ENCODE measurements around the gene SNRPB2.

Gene SNRPB2

DNA sequence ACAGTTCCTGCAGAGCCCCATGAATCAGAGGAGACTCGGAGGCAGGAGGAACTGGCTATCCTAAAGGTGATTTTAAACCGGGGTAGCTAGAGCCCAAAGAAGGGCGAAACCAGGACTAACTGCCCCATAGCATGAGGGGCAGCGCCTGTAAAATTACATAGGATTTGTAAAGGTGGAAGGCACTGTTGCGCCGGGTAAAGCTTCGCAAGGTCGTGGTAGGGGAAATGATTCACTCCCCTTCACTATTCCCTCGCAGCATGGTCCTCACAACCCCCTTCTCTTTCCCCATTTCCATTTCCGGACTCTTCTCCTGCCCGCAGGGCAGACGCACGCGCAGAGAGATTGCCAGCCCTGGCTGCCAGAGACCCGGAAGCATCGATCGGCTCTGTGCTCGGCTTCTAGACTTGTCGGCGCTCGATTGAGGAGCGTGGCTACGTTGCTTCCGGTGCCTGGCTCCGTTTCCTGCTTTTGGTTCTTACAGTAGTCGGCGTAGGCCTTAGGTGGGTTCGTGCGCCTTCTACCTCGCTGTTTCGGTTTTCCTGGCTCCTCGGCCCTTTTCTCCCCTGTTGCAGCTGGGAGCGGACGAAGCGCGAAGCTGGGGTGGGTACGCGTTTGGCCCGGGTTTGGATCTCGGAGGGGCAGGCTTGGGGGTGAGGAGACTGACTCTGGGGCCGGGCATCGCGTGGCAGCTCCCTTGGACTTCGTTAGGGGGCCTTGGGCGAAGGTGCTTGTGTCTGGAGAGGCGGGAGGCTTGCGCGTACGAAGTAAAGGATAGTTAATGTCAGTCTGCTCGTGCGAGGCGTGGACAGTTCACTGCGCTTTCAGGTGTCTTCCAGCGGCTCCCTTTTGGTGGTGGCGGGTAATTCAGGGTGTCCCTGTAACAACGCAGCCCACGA lies at the start of gene SNRPB2:
SNRPB2 (plus strand) TSS at position 462 of the 896 bp plus-strand sequence. CDS start 1,677 bp downstream, outside the sequence.
- peak; percentile 97 for DNase-seq

DNA sequence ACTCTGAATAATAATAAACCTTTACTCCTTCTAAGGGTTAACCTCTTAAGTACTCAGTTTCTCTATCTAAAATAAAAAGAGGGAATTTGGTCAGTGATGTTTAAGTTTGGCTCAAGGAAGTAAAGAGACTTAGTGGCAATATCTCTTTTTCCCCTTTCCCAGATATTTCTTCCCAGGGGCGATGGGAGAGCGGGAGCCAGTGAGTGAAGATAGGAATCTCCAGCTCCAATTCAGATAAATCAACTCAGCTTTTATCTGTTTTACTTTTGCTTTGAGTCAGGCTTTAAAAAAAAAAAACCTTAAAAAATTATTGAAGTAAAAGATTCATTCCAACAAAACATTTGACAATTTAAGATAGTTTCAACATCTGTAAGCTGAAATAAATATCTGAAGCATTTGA lies 45.4 kb upstream of the SNRPB2 start:
- DNase-seq, result no peak

- no peak for DNase-seq
Observed at GRCh38 chr20:16689906-16690305, 39.9 kb upstream of the SNRPB2 start.

GRCh38 chr20:16691381-16691780 lies 38.4 kb upstream of the SNRPB2 start:
- DNase-seq, result no peak

DNA sequence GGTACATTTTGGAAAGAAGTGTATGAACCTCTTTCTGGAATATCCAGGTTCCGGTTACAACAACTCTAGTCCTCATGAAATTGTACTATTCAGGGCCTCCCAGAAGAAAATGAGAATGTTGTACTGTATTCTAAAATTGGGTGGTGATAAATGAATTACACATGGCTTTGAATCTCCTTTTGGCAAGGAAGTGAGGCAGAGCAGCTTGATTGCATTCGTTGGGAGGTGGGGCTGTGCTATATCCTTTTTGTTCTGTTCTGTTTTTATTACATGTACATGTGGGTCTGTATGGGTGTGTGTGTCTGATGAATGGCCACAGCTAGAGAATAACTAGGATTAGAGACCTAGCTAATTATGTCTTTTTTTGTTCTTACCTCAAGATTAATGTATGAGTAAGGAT lies 37.8 kb upstream of the SNRPB2 start:
- no peak for DNase-seq

GRCh38 chr20:16692442-16692841 lies 37.4 kb upstream of the SNRPB2 start:
- DNase-seq, result no peak

DNA sequence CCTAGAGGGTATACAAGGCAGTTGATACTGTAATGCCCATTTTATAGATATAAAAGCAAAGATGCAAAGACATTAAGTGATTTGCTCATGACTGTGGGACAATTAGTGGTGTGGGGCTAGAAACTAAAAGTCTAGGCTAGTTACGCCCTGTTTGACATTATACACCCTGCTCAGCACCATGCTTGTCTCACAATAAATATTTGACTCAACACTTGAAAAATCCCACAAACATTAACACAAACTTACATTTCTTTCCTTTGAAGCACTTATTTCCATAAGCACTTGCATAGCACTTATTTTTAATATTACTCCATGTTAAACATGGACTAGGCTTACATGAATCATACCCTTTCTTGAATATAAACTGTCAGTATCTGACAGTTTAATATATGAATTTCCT lies 36.5 kb upstream of the SNRPB2 start:
- DNase-seq, result no peak

GRCh38 chr20:16694161-16694560 lies 35.7 kb upstream of the SNRPB2 start:
- DNase-seq, result no peak

DNA sequence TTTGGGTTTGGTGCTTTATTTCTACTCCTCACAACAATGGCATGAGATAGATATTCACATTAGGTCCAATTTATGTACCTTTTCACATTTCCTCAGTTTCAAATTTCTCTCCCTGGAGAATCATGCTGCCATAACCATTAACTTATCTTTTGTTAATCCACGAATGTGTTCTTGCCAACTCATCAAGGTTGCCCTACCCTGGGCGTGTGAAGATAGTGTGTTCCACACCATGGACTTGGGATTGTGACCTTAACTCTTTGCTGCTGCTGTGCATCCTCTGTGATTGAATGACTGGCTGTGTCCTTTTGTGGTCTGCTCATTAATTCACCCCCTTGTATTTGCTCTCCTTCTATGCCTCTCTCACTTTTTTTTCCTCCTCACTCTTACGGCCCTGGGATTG lies 34.2 kb upstream of the SNRPB2 start:
- DNase-seq, result no peak

DNA sequence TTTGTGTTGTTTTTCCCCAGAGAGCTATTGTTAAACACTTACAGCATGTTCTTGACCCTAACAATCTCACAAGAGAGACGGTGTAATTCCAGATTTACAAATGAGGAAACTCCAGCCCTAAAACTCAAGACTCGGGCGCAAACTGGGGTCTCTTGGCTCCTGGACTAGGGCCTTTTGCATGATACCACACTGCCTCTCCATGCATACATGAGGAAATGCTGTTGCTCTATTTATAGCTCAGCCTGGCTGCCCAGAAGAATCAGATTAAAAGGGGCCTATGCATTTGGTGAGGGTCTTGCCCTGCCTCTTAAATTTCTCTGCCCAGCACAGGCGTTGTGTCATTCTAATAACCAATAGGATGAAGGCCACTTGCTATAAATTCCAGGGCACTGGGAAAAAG lies 30.5 kb upstream of the SNRPB2 start:
- DNase-seq, result no peak

GRCh38 chr20:16701296-16701695 lies 28.5 kb upstream of the SNRPB2 start:
- no peak for DNase-seq

- DNase-seq, result no peak
Observed at GRCh38 chr20:16703570-16703969, 26.3 kb upstream of the SNRPB2 start.

- DNase-seq, result no peak
Observed at GRCh38 chr20:16707674-16708073, 22.2 kb upstream of the SNRPB2 start.

GRCh38 chr20:16708602-16709001 lies 21.2 kb upstream of the SNRPB2 start:
- no peak for DNase-seq

GRCh38 chr20:16709017-16709416 lies 20.8 kb upstream of the SNRPB2 start:
- no peak for DNase-seq

DNA sequence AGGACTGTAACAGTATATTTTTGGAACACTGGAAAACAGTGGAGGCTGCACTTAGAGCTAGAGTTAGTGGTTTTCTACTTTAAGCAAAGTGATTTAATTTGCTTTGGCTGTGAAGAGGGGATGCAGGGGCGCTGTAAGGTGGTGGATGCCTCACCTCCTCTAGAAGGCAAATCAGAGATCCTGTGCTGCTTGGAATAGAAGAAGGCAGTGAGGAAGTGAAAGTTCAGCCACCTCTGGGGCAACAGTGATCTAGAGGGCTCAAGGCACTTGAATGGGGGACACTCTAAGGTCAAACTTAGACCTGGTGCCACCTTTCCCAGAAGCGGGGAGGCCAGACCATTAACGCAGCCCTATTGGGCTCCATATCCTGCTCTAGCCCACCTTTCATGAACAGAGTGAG lies 19.0 kb upstream of the SNRPB2 start:
- no peak for DNase-seq

- no peak for DNase-seq
Observed at GRCh38 chr20:16711661-16712258, 18.1 kb upstream of the SNRPB2 start.

DNA sequence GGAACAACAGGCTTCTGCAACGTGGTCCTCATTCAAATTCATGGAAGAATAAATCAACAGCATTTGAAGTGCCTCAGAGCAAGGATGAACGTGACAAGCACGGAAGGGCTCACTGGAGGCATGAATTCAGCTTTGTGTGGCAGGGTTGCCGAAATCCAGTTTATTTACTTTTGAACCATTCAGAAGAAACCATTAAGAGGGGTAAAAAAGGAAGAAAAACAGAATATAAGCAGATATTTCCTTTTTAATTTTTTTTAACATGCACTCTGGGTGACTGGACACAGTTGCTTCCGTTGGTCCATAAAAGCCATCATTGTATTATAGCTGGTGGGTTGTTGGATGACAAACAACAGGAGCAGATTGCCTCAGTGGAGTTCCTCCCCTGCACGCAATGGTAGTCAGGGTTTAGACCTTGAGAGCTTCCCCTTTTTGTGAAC lies 17.3 kb upstream of the SNRPB2 start:
- DNase-seq, result no peak

GRCh38 chr20:16713066-16713465 lies 16.8 kb upstream of the SNRPB2 start:
- DNase-seq, result no peak

GRCh38 chr20:16714242-16714641 lies 15.6 kb upstream of the SNRPB2 start:
- no peak for DNase-seq

GRCh38 chr20:16714751-16715150 lies 15.1 kb upstream of the SNRPB2 start:
- DNase-seq, result no peak

- DNase-seq, result no peak
Observed at GRCh38 chr20:16719421-16719820, 10.4 kb upstream of the SNRPB2 start.

GRCh38 chr20:16729080-16729479 lies 746 bp upstream of the SNRPB2 start:
- no peak for DNase-seq

DNA sequence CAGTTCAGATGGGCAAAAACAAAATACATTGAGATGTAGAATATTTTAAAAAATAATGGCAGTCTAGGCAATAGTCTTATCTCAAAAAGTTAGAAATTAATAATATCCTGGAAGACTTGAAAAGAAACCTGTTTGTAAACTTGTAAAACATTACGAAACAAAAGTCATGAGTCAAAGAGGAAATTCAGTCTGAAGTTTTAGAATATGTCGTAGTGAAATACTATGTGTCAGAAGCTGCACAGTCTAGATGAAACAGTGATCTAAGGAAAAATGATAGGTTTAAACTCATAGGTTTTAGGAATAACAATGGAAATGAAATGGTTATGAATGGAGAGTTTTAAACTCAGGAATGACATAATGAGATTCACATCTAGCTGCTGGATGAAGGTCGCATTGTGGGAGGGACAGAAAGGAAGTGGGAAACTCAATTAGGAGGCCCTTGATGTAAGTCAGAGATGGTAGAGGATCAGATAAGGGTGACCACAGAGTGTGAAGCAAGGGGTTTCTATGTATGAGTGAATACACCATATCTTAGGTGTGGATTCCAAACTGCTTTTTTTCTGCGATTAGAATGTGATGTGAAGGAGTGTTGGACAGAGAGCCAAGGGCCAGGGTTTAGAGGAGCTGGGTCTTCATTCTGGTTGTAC lies 2.8 kb downstream of the SNRPB2 start:
- DNase-seq, result no peak

Data from NCI-H748 treated with DMSO at 0.1 percent for 48 hours (cell line).